Right lobe of liver (tissue), 4 donors: ENCODE results near the gene TMBIM6.

Source experiments
- CTCF ChIP-seq, 4 donors: fragments of 200-600 bp in 3 of 4; fragments of 450-650 bp in 1 of 4; IDR thresholded peaks; one replicate each; pipeline versions ENCODE4 v1.5.1 to v1.8.0; 2016 to 2022; ENCODE audit warnings: antibody characterized with exemption in 4 of 4, mild to moderate bottlenecking in 2 of 4
- POLR2A ChIP-seq: fragments of 450-650 bp; IDR thresholded peaks from one replicate; pipeline ENCODE4 v1.6.1; 2017; ENCODE audit warnings: antibody characterized with exemption, mild to moderate bottlenecking
- donor health status: DM: no; HTN: no; CAD: no.
- donor health status: DM: no; HTN: no; CAD: no.
- donor health status: DM: no; HTN: yes; CAD: no.

GRCh38 chr12:49809381-49809905 lies 68.1 kb downstream of the TMBIM6 start:
- TF ChIP-seq CTCF (IDR thresholded peaks at IDR 0.05) = no peak
- TF ChIP-seq POLR2A = no peak
